ENCODE data around the gene CSNK1G1.
"Not testable (repeated sequence)": the region's sequence is repeated elsewhere in the genome, so short reads cannot be mapped to it uniquely, and the experiment has no call there.

Gene CSNK1G1

DNA sequence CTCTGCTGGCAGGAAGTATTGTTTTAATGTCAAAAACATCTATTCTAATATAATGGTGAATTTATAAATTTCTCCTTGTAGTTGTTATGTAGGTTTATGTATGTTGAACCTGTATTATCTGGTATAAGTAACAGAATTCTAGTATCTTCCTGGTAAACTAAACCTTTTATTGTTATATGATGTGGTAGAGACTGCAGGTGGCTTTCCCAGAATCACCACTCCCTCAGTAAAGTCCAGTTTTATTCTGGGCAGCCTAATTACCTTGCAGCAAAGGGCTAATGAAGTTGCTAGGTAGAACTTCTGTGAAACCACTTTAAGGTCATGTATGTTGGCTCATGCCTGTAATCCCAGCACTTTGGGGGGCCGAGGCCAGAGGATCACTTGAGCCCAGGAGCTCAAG, 15.6 kb downstream of the CSNK1G1 start:
- POLR2A ChIA-PET (ENCODE audit: low non-redundant PET), result no interaction called here
- TF ChIP-seq, protein P1, sequence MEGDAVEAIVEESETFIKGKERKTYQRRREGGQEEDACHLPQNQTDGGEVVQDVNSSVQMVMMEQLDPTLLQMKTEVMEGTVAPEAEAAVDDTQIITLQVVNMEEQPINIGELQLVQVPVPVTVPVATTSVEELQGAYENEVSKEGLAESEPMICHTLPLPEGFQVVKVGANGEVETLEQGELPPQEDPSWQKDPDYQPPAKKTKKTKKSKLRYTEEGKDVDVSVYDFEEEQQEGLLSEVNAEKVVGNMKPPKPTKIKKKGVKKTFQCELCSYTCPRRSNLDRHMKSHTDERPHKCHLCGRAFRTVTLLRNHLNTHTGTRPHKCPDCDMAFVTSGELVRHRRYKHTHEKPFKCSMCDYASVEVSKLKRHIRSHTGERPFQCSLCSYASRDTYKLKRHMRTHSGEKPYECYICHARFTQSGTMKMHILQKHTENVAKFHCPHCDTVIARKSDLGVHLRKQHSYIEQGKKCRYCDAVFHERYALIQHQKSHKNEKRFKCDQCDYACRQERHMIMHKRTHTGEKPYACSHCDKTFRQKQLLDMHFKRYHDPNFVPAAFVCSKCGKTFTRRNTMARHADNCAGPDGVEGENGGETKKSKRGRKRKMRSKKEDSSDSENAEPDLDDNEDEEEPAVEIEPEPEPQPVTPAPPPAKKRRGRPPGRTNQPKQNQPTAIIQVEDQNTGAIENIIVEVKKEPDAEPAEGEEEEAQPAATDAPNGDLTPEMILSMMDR (conservative IDR thresholded peaks at IDR 0.05; ENCODE audit: low read depth), result no peak
- DNase-seq (ENCODE audit: low spot score), result no peak
- no peak overlapping the region for H3K27ac ChIP-seq
- CTCF ChIA-PET, result interaction anchor here (0.6 kb wide), 1 partner anchor 44 kb away, joined by 5 read pairs; no protein-coding TSS in a partner anchor

DNA sequence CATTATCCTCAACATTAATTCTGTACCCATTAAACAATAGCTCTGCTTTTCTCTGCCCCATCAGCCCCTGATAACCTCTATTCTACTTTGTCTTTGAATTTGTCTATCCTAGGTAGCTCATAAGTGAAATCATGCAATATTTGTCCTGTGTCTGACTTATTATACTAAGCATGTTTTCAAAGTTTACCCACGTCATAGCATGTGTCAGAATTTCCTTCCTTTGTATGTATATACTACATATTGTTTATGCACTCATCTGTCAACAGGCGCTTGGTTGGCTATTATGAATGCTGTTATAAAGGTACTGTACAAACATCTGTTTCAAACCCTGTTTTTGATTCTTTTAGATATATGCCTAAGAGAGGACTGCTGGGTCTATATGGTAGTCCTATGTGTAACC, 18.2 kb downstream of the CSNK1G1 start:
- TF ChIP-seq, protein P1 (conservative IDR thresholded peaks at IDR 0.05; ENCODE audit: low read depth), result no peak
- CTCF ChIA-PET, result no interaction called here
- POLR2A ChIA-PET (ENCODE audit: low non-redundant PET), result no interaction called here
- no peak overlapping the region for H3K27ac ChIP-seq
- DNase-seq (ENCODE audit: low spot score), result no peak

DNA sequence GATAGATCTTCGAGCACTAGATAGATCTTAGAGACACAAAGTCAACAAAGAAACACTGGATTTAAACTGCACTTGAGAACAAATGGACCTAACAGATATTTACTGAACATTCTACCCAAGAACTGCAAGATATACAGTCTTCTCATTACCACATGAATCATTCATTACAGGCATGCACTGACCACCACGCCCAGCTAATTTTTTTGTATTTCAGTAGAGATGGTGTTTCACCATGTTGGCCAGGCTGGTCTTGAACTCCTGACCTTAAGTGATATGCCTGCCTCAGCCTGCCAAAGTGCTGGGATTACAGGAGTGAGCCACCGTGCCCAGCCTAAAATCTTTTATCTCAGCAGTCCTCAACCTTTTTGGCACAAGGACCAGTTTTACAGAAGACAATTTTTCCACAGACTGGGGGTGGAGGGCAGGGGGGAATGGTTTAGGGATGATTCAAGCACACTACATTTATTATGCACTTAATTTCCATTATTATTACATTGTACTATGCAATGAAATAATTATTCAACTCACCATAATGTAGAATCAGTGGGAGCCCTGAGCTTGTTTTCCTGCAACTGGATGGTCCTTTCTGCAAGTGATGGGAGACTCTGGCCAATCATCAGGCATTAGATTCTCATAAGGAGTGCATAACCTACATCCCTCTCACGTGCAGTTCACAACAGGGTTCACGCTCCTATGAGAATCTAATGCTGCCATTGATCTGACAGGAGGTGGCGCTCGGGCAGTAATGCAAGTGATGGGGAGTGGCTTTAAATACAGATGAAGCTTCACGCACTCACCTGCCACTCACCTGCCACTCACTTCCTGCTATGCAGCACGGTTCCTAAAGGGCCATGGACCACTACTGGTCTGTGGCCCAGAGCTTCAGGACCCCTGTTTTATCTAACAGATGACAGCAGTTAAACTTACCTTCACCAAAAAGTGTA, 21.7 kb downstream of the CSNK1G1 start:
- POLR2A ChIA-PET (ENCODE audit: low non-redundant PET), result interaction anchor here (0.6 kb wide), 1 partner anchor 53 kb away, joined by 3 read pairs; no protein-coding TSS in a partner anchor
- TF ChIP-seq, protein P1 (conservative IDR thresholded peaks at IDR 0.05; ENCODE audit: low read depth), result no peak
- peak overlapping the region; percentile 51 for H3K27ac ChIP-seq
- CTCF ChIA-PET, result interaction anchor here (0.7 kb wide), 2 partner anchors 48 to 948 kb away, joined by 3 to 6 read pairs; no protein-coding TSS in a partner anchor
- no peak for DNase-seq (ENCODE audit: low spot score)

DNA sequence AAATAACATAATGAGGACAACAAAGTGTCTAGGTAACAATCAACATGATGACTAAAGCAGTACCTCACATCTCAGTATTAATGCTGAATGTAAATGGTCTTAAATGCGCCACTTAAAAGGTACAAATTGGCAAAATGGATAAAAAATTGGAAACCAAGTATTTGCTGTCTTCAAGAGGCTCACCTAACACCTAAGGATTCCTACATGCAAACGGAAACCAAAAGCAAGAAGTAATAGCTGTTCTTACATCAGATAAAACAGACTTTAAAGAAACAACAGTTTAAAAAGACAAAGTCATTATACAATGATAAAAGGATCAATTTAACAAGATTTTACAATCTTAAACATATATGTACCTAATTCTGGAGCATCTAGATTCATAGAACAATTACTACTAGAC, 22.5 kb downstream of the CSNK1G1 start:
- POLR2A ChIA-PET (ENCODE audit: low non-redundant PET), result no interaction called here
- CTCF ChIA-PET, result interaction anchor here (0.7 kb wide), 3 partner anchors 9 to 948 kb away, joined by 3 to 6 read pairs (median 4); no protein-coding TSS in a partner anchor
- TF ChIP-seq, protein P1 (conservative IDR thresholded peaks at IDR 0.05; ENCODE audit: low read depth), result no peak

DNA sequence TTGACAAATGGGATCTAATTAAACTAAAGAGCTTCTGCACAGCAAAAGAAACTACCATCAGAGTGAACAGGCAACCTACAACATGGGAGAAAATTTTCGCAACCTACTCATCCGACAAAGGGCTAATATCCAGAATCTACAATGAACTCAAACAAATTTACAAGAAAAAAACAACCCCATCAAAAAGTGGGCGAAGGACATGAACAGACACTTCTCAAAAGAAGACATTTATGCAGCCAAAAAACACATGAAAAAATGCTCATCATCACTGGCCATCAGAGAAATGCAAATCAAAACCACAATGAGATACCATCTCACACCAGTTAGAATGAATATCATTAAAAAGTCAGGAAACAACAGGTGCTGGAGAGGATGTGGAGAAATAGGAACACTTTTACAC, 24.3 kb downstream of the CSNK1G1 start:
- H3K27ac ChIP-seq; CTCF ChIA-PET; POLR2A ChIA-PET (ENCODE audit: low non-redundant PET); DNase-seq (ENCODE audit: low spot score): not testable (repeated sequence)

More for the DNA sequence above, 22.5 kb downstream of the CSNK1G1 start:
- H3K27ac ChIP-seq, result no peak overlapping the region
- DNase-seq (ENCODE audit: low spot score), result no peak

DNA sequence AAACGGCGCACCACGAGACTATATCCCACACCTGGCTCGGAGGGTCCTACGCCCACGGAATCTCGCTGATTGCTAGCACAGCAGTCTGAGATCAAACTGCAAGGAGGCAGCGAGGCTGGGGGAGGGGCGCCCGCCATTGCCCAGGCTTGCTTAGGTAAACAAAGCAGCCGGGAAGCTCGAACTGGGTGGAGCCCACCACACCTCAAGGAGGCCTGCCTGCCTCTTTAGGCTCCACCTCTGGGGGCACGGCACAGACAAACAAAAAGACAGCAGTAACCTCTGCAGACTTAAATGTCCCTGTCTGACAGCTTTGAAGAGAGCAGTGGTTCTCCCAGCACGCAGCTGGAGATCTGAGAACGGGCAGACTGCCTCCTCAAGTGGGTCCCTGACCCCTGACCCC, 29.0 kb downstream of the CSNK1G1 start:
- DNase-seq (ENCODE audit: low spot score); CTCF ChIA-PET; POLR2A ChIA-PET (ENCODE audit: low non-redundant PET): not testable (repeated sequence)
- peak overlapping the region; percentile 95 for H3K27ac ChIP-seq

DNA sequence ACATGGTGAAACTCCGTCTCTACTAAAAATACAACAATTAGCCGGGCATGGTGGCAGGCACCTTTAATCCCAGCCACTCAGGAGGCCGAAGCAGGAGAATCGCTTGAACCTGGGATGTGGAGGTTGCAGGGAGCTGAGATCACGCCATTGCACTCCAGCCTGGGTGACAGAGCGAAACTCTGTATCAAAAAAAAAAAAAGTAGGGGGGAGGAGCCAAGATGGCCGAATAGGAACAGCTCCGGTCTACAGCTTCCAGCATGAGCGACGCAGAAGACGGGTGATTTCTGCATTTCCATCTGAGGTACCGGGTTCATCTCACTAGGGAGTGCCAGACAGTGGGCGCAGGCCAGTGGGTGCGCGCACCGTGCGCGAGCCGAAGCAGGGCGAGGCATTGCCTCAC, 29.5 kb downstream of the CSNK1G1 start:
- POLR2A ChIA-PET (ENCODE audit: low non-redundant PET); DNase-seq (ENCODE audit: low spot score): not testable (repeated sequence)
- H3K27ac ChIP-seq, result peak overlapping the region; percentile 95
- CTCF ChIA-PET, result interaction anchor here (0.6 to 0.7 kb wide), 2 partner anchors 30 to 677 kb away, joined by 3 to 4 read pairs; partner anchors contain the start of gene CSNK1G1
